Sigmoid colon (tissue), 7 donors: ENCODE results near the gene ABCB8. TPM values are rescaled to one million over a fixed set of nuclear protein-coding genes. Genes with fewer than 3 reads are reported as not detected.

Source experiments
- DNase-seq: peaks from one replicate; pipeline ENCODE4 v3.0.0-alpha.2; 2019
- H3K27ac ChIP-seq, 4 donors: fragments of 200-600 bp; sonication (generic); one replicate each; pipeline ENCODE4 v1.5.1; 2016 to 2019; ENCODE audit warnings: mild to moderate bottlenecking in 1 of 4
- H3K27me3 ChIP-seq, 3 donors: fragments of 200-600 bp; sonication (generic); one replicate each; pipeline ENCODE4 v1.5.1; 2019; ENCODE audit warnings: mild to moderate bottlenecking in 1 of 3
- H3K36me3 ChIP-seq, 4 donors: fragments of 200-600 bp; sonication (generic); one replicate each; pipeline ENCODE4 v1.5.1; 2016 to 2019
- H3K4me1 ChIP-seq, 4 donors: fragments of 200-600 bp; sonication (generic); one replicate each; pipeline ENCODE4 v1.5.1; 2017 to 2019
- H3K4me3 ChIP-seq, 4 donors: fragments of 200-600 bp; sonication (generic); one replicate each; pipeline ENCODE4 v1.5.1; 2017 to 2019; ENCODE audit warnings: mild to moderate bottlenecking in 2 of 4, moderate library complexity in 1 of 4
- H3K9me3 ChIP-seq, 4 donors: fragments of 200-600 bp in 3 of 4; sonication (generic) in 3 of 4; one replicate each; pipeline versions ENCODE4 v1.5.1 to v1.6.1; 2013 to 2019
- CTCF ChIP-seq, 4 experiments: fragments of 450-650 bp in 3 of 4; fragments of 200-600 bp in 1 of 4; IDR thresholded peaks; one replicate each; pipeline ENCODE4 v1.5.1; 2016 to 2019; ENCODE audit warnings: antibody characterized with exemption in 4 of 4, mild to moderate bottlenecking in 3 of 4, moderate library complexity in 2 of 4
- EP300 ChIP-seq, 4 donors: sonication (generic); formaldehyde crosslinking; IDR thresholded peaks; one replicate each; pipeline ENCODE4 v1.6.1; 2017; ENCODE audit warnings: antibody characterized with exemption in 4 of 4
- POLR2A ChIP-seq, 2 donors: fragments of 450-650 bp; IDR thresholded peaks; one replicate each; pipeline ENCODE4 v1.6.1; 2016; ENCODE audit warnings: antibody characterized with exemption in 2 of 2, mild to moderate bottlenecking in 2 of 2, moderate library complexity in 2 of 2
- POLR2AphosphoS5 ChIP-seq, 4 donors: sonication (generic); formaldehyde crosslinking; IDR thresholded peaks; one replicate each; pipeline ENCODE4 v1.6.1; 2017; ENCODE audit warnings: antibody characterized with exemption in 4 of 4
- WGBS, 2 donors: extraction: QIAGEN DNeasy Blood & Tissue Kit; methylation state at CpG; one replicate each; pipeline ENCODE4 v1.1.7; 2013; 5-methylcytosine and 5-hydroxymethylcytosine counted together
- intact Hi-C: fragments of 100-400 bp; cut with DNase I; formaldehyde crosslinking; loops from one replicate; pipeline ENCODE4 v1.15.1; 2023
- polyA plus RNA-seq, 3 donors: library from polyadenylated mRNA; stranded (reverse); fragments of 200-250 nt; gene quantifications; one replicate each; pipeline ENCODE4 v1.2.3, GENCODE V29; 2013
- total RNA-seq, 4 donors: library from RNA; depleted of rRNA; stranded (reverse); fragments of >200 nt; gene quantifications; one replicate each; pipeline ENCODE4 v1.1.0, GENCODE V29; 2016
- donor health status: healthy with polysubstance abuse.
- donor health status: Bipolar disorder and iron deficiency.
- donor health status: healthy.

ABCB8 gene
- total and polyA plus RNA-seq, 7 donors, result 3.0 to 32.8 (median 18.3) TPM

GRCh38 chr7:151043959-151044358 lies 15.7 kb downstream of the ABCB8 start:
- no peak for DNase-seq
- H3K4me3 ChIP-seq, result no peak overlapping the region
- H3K36me3 ChIP-seq, result peaks cover 0 to 48% (median 16%) of the 10 kb centered on the region in 4 donors
- H3K27ac ChIP-seq, result no peak overlapping the region
- H3K9me3 ChIP-seq, result no peaks in the 10 kb centered on the region
- no peak for TF ChIP-seq POLR2AphosphoS5 (IDR thresholded peaks at IDR 0.05)
- H3K4me1 ChIP-seq, result peaks cover 0 to 23% (median 13%) of the 10 kb centered on the region in 4 donors
- no peaks in the 10 kb centered on the region for H3K27me3 ChIP-seq
- intact Hi-C loops, result no loop called here
- 95 to 96% methylated on average over 20 of the region's 20 CpGs for WGBS, 2 donors

- no peak for DNase-seq
- peaks cover 0 to 3% (median 0%) of the 10 kb centered on the region in 3 donors for H3K27me3 ChIP-seq
- WGBS, 2 donors, result 93 to 95% methylated on average over 11 of the region's 11 CpGs
- H3K36me3 ChIP-seq, result peaks cover 0 to 48% (median 16%) of the 10 kb centered on the region in 4 donors
- no peak for TF ChIP-seq EP300 (IDR thresholded peaks at IDR 0.05)
- TF ChIP-seq CTCF (IDR thresholded peaks at IDR 0.05), result no peak
- no peak for TF ChIP-seq POLR2A (IDR thresholded peaks at IDR 0.05)
- TF ChIP-seq POLR2AphosphoS5 (IDR thresholded peaks at IDR 0.05), result no peak
- H3K4me3 ChIP-seq, result no peak overlapping the region
- H3K9me3 ChIP-seq, result no peaks in the 10 kb centered on the region
- H3K27ac ChIP-seq, result no peak overlapping the region
- peaks cover 0 to 14% (median 9%) of the 10 kb centered on the region in 4 donors for H3K4me1 ChIP-seq
- intact Hi-C loops, result no loop called here
Observed at GRCh38 chr7:151045262-151045661, 17.0 kb downstream of the ABCB8 start.

GRCh38 chr7:151045967-151046366 lies 17.7 kb downstream of the ABCB8 start:
- Histone ChIP-seq H3K36me3 (peaks cover 0 to 42% (median 16%) of the 10 kb centered on the region in 4 donors), H3K27me3 (peaks cover 0 to 10% (median 0%) of the 10 kb centered on the region in 3 donors), H3K9me3 (no peaks in the 10 kb centered on the region), H3K4me3 (no peak overlapping the region), H3K4me1 (peaks cover 0 to 20% (median 13%) of the 10 kb centered on the region in 4 donors), H3K27ac (no peak overlapping the region)
- DNase-seq, result no peak
- intact Hi-C loops, result no loop called here
- WGBS, 2 donors, result 86 to 88% methylated on average over 9 of the region's 9 CpGs
- TF ChIP-seq EP300 (IDR thresholded peaks at IDR 0.05) (no peak), POLR2A (IDR thresholded peaks at IDR 0.05) (no peak), CTCF (IDR thresholded peaks at IDR 0.05) (no peak), POLR2AphosphoS5 (IDR thresholded peaks at IDR 0.05) (no peak)

GRCh38 chr7:151046603-151047573 lies 18.6 kb downstream of the ABCB8 start:
- H3K27ac ChIP-seq, result no peak overlapping the region
- H3K9me3 ChIP-seq, result no peaks in the 10 kb centered on the region
- H3K27me3 ChIP-seq, result peaks cover 0 to 10% (median 0%) of the 10 kb centered on the region in 3 donors
- intact Hi-C loops, result no loop called here
- peaks cover 0 to 29% (median 19%) of the 10 kb centered on the region in 4 donors for H3K4me1 ChIP-seq
- 61 to 65% methylated on average over 14 of the region's 14 CpGs for WGBS, 2 donors
- no peak overlapping the region for H3K4me3 ChIP-seq
- peaks cover 0 to 33% (median 12%) of the 10 kb centered on the region in 4 donors for H3K36me3 ChIP-seq
- no peak for DNase-seq
- TF ChIP-seq EP300 (IDR thresholded peaks at IDR 0.05), result no peak
- TF ChIP-seq CTCF (IDR thresholded peaks at IDR 0.05), result no peak
- no peak for TF ChIP-seq POLR2A (IDR thresholded peaks at IDR 0.05)
